Omental fat pad (tissue), 4 donors: ENCODE results near the gene ARHGAP44. TPM values are rescaled to one million over a fixed set of nuclear protein-coding genes. Genes with fewer than 3 reads are reported as not detected.

ENCODE experiments used
- ATAC-seq: fragments of 150-250 bp; one replicate; pipeline ENCODE4 v1.9.1; 2016; ENCODE audit warnings: mild to moderate bottlenecking, moderate library complexity; ENCODE audit not compliant: low FRiP score
- DNase-seq: peaks from one replicate; pipeline ENCODE4 v3.0.0-alpha.2; 2019; ENCODE audit warnings: low spot score
- total RNA-seq, 4 donors: library from RNA; depleted of rRNA; stranded (reverse); fragments of >200 nt; gene quantifications; one replicate each; pipeline ENCODE4 v1.1.0, GENCODE V29; 2016
- TF ChIP-seq, protein P1 (sequence below), 3 donors: fragments of 450-650 bp; IDR thresholded peaks; one replicate each; pipeline ENCODE4 v1.5.1; 2016 to 2017; ENCODE audit warnings: antibody characterized with exemption in 3 of 3, mild to moderate bottlenecking in 3 of 3, moderate library complexity in 2 of 3

ARHGAP44 gene
- total RNA-seq, 4 donors from 2014 or later: 3.6 to 22.5 (median 7.2) TPM

GRCh38 chr17:12794919-12795532 lies 5.7 kb downstream of the ARHGAP44 start:
- ATAC-seq (no peak), DNase-seq (no peak)
- TF ChIP-seq, protein P1, sequence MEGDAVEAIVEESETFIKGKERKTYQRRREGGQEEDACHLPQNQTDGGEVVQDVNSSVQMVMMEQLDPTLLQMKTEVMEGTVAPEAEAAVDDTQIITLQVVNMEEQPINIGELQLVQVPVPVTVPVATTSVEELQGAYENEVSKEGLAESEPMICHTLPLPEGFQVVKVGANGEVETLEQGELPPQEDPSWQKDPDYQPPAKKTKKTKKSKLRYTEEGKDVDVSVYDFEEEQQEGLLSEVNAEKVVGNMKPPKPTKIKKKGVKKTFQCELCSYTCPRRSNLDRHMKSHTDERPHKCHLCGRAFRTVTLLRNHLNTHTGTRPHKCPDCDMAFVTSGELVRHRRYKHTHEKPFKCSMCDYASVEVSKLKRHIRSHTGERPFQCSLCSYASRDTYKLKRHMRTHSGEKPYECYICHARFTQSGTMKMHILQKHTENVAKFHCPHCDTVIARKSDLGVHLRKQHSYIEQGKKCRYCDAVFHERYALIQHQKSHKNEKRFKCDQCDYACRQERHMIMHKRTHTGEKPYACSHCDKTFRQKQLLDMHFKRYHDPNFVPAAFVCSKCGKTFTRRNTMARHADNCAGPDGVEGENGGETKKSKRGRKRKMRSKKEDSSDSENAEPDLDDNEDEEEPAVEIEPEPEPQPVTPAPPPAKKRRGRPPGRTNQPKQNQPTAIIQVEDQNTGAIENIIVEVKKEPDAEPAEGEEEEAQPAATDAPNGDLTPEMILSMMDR (IDR thresholded peaks at IDR 0.05): no peak

- TF ChIP-seq, protein P1 (IDR thresholded peaks at IDR 0.05): no peak
- ATAC-seq: no peak
- no peak for DNase-seq
These were observed 11.6 kb downstream of the ARHGAP44 start for GRCh38 chr17:12800855-12801365.

DNA sequence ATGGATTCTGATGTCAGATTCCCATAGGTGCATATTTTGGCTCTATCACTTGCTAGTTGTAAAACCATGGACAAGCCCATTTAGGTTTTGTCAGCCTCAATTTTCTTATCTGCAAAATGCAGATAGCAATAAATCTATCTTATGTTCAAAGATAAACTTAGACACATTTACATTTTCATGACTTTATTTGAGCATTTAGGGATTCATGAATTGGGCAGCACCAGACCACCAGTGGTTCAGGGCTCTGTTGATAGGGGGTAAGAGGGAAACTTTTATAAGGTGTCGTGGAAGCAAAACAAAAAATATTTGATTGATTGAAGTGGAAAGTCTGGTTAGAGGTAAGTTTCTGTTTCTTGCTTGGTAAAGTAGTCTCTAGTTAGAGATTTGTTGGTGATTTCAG lies 17.3 kb downstream of the ARHGAP44 start:
- TF ChIP-seq, protein P1 (IDR thresholded peaks at IDR 0.05): no peak
- ATAC-seq: no peak
- no peak for DNase-seq

DNA sequence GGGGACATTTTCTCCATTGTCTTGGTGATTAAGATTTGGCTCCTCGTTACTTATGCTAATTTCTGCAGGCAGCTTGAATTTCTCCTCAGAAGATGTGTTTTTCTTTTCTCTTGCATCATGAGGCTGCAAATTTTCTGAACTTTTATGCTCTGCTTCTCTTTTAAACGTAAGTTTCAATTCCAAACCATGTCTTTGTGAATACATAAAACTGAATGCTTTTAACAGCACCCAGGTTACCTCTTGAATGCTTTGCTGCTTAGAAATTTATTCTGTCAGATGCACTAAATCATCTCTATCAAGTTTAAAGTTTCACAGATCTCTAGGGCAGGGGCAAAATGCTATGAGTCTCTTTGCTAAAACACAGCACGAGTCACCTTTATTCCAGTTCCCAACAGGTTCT lies 19.4 kb downstream of the ARHGAP44 start:
- no peak for ATAC-seq
- TF ChIP-seq, protein P1 (IDR thresholded peaks at IDR 0.05): no peak
- DNase-seq: no peak

DNA sequence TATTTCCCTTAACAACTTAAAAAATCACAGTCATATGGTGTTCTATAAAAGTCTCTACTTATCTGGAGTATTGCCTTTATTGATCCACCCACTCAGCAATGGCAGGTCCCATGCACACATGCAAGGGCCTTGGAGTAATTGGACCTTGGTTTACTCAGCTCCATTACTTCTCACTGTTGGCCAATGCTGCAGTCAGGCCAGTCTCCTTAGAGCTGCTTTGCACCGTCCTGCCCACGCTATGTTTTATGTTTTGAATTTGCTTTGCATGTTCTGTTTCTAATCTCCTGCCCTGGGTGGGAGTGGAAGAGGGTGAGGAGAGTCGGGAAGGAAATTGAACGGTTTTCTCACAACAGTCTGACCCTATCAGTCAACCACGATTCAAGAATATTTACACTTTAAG lies 23.6 kb downstream of the ARHGAP44 start:
- ATAC-seq (peak; percentile 79), DNase-seq (no peak)
- TF ChIP-seq, protein P1 (IDR thresholded peaks at IDR 0.05): no peak

DNA sequence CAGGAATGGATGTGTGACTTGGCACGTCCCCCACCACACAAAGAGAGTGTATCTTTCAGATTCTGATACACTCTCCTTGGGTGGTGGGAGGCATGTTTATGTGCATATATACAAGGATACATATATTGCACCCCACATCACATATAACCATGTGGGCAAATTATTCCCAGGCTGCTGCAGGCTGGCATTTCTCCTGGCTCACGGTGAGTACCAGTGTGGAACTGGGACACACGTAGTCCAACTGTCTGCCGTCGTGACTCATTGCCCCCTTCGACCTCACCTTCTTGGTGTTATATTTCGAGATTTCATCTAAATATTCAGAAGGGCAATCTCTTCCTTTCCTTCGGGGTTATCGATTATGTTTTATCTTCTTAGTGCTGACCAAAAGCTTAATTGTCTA lies 24.4 kb downstream of the ARHGAP44 start:
- ATAC-seq (peak; percentile 70), DNase-seq (no peak)
- TF ChIP-seq, protein P1 (IDR thresholded peaks at IDR 0.05): no peak

GRCh38 chr17:12814718-12815117 lies 25.4 kb downstream of the ARHGAP44 start:
- DNase-seq (no peak), ATAC-seq (no peak)
- TF ChIP-seq, protein P1 (IDR thresholded peaks at IDR 0.05): no peak
